PC-9 (cell line): ENCODE results near the gene NUDT7.

Source experiments
- CTCF ChIP-seq: fragments of 200-600 bp; sonication (generic); conservative IDR thresholded peaks from 2 replicates; pipeline ENCODE4 v1.6.1; 2017; ENCODE audit warnings: mixed run types, antibody characterized with exemption, mild to moderate bottlenecking, moderate library complexity
- EZH2 ChIP-seq: fragments of 200-600 bp; sonication (generic); IDR thresholded peaks from 2 replicates; pipeline ENCODE4 v1.8.0; 2017; ENCODE audit warnings: antibody characterized with exemption, low read depth

- TF ChIP-seq CTCF (no peak), EZH2 (no peak)
These were observed 41.8 kb upstream of the NUDT7 start for GRCh38 chr16:77680496-77680895.
